HG02571 (cell line): ENCODE data around the gene RNF144B.
"Not testable (repeated sequence)": the region's sequence is repeated elsewhere in the genome, so short reads cannot be mapped to it uniquely, and the experiment has no call there.

Experiments
- ATAC-seq: cut with Tn5 transposase; IDR thresholded peaks from one replicate; pipeline ENCODE4 v1.9.1; 2021; ENCODE audit warnings: mild to moderate bottlenecking, moderate library complexity; ENCODE audit not compliant: unreplicated experiment

The RNF144B gene

GRCh38 chr6:18406955-18407749 lies 20.0 kb downstream of the RNF144B start:
- ATAC-seq, result no peak

GRCh38 chr6:18409602-18410001 lies 22.5 kb downstream of the RNF144B start:
- ATAC-seq, result not testable (repeated sequence)

GRCh38 chr6:18410412-18410811 lies 23.3 kb downstream of the RNF144B start:
- ATAC-seq, result no peak

- no peak for ATAC-seq
Observed at GRCh38 chr6:18412068-18412467, 24.9 kb downstream of the RNF144B start.

GRCh38 chr6:18412644-18413043 lies 25.5 kb downstream of the RNF144B start:
- no peak for ATAC-seq

GRCh38 chr6:18413381-18413780 lies 26.2 kb downstream of the RNF144B start:
- no peak for ATAC-seq

GRCh38 chr6:18414116-18414515 lies 27.0 kb downstream of the RNF144B start:
- no peak for ATAC-seq

GRCh38 chr6:18415207-18415606 lies 28.1 kb downstream of the RNF144B start:
- ATAC-seq, result no peak

GRCh38 chr6:18415671-18416340 lies 28.7 kb downstream of the RNF144B start:
- no peak for ATAC-seq

- ATAC-seq, result no peak
Observed at GRCh38 chr6:18416341-18416679, 29.2 kb downstream of the RNF144B start.

- no peak for ATAC-seq
Observed at GRCh38 chr6:18420328-18420727, 33.2 kb downstream of the RNF144B start.

- ATAC-seq, result no peak
Observed at GRCh38 chr6:18422136-18422535, 35.0 kb downstream of the RNF144B start.

GRCh38 chr6:18423426-18423825 lies 36.3 kb downstream of the RNF144B start:
- ATAC-seq, result no peak

GRCh38 chr6:18424201-18424600 lies 37.1 kb downstream of the RNF144B start:
- ATAC-seq, result no peak

GRCh38 chr6:18425218-18425617 lies 38.1 kb downstream of the RNF144B start:
- no peak for ATAC-seq

- no peak for ATAC-seq
Observed at GRCh38 chr6:18427296-18427695, 40.1 kb downstream of the RNF144B start.

- ATAC-seq, result no peak
Observed at GRCh38 chr6:18429655-18430297, 42.6 kb downstream of the RNF144B start.

- ATAC-seq, result no peak
Observed at GRCh38 chr6:18431581-18431980, 44.4 kb downstream of the RNF144B start.

- no peak for ATAC-seq
Observed at GRCh38 chr6:18432180-18432579, 45.0 kb downstream of the RNF144B start.

GRCh38 chr6:18432619-18433018 lies 45.5 kb downstream of the RNF144B start:
- no peak for ATAC-seq

- no peak for ATAC-seq
Observed at GRCh38 chr6:18433059-18433458, 45.9 kb downstream of the RNF144B start.

- no peak for ATAC-seq
Observed at GRCh38 chr6:18436341-18436740, 49.2 kb downstream of the RNF144B start.
